Lower leg skin (tissue), 4 donors: Measurements from ENCODE around the gene PKD1. TPM values are rescaled to one million over a fixed set of nuclear protein-coding genes. Genes with fewer than 3 reads are reported as not detected.

ENCODE experiments used
- DNase-seq, 2 donors: peaks; one replicate each; pipeline ENCODE4 v3.0.0-alpha.2; 2019; ENCODE audit warnings: low spot score in 2 of 2
- H3K4me3 ChIP-seq: fragments of 200-600 bp; sonication (generic); 2 replicates; pipeline ENCODE4 v1.5.1; 2017; ENCODE audit warnings: mild to moderate bottlenecking, low read depth; ENCODE audit not compliant: poor library complexity, severe bottlenecking
- POLR2A ChIP-seq, 2 donors: fragments of 450-650 bp; IDR thresholded peaks; one replicate each; pipeline ENCODE4 v1.6.1; 2016 to 2017; ENCODE audit warnings: antibody characterized with exemption in 2 of 2, mild to moderate bottlenecking in 1 of 2, moderate library complexity in 1 of 2
- WGBS, 2 donors: methylation state at CpG; one replicate each; pipeline ENCODE4 v1.1.5; 2018; 5-methylcytosine and 5-hydroxymethylcytosine counted together
- intact Hi-C: fragments of 100-400 bp; cut with DNase I; formaldehyde crosslinking; loops from one replicate; pipeline ENCODE4 v1.15.0; 2023; ENCODE audit warnings: low total_unique reads
- total RNA-seq, 4 donors: library from RNA; depleted of rRNA; stranded (reverse); fragments of >200 nt; gene quantifications; one replicate each; pipeline ENCODE4 v1.1.0, GENCODE V29; 2016
- TF ChIP-seq, protein P1 (sequence below), 3 donors: fragments of 450-650 bp; IDR thresholded peaks; one replicate each; pipeline ENCODE4 v1.5.1; 2016; ENCODE audit warnings: antibody characterized with exemption in 3 of 3, mild to moderate bottlenecking in 3 of 3, moderate library complexity in 2 of 3

Gene PKD1
- total RNA-seq, 4 donors from 2014 or later = 125 to 266 (median 192) TPM

- H3K4me3 ChIP-seq = no peak overlapping the region
- TF ChIP-seq, protein P1, sequence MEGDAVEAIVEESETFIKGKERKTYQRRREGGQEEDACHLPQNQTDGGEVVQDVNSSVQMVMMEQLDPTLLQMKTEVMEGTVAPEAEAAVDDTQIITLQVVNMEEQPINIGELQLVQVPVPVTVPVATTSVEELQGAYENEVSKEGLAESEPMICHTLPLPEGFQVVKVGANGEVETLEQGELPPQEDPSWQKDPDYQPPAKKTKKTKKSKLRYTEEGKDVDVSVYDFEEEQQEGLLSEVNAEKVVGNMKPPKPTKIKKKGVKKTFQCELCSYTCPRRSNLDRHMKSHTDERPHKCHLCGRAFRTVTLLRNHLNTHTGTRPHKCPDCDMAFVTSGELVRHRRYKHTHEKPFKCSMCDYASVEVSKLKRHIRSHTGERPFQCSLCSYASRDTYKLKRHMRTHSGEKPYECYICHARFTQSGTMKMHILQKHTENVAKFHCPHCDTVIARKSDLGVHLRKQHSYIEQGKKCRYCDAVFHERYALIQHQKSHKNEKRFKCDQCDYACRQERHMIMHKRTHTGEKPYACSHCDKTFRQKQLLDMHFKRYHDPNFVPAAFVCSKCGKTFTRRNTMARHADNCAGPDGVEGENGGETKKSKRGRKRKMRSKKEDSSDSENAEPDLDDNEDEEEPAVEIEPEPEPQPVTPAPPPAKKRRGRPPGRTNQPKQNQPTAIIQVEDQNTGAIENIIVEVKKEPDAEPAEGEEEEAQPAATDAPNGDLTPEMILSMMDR (IDR thresholded peaks at IDR 0.05) = no peak
- no peak for TF ChIP-seq POLR2A (IDR thresholded peaks at IDR 0.05)
- WGBS, 2 donors = 48 to 68% methylated on average over 18 to 20 of the region's 20 CpGs
- DNase-seq = no peak
- intact Hi-C loops = loop anchor here (10.0 kb wide), 1 partner anchor 54 kb away; no protein-coding TSS in a partner anchor
Observed at GRCh38 chr16:2088759-2089358, 46.8 kb downstream of the PKD1 start.

- WGBS, 2 donors = 74 to 83% methylated on average over 28 to 36 of the region's 41 CpGs
- H3K4me3 ChIP-seq = no peak overlapping the region
- intact Hi-C loops = loop anchor here (10.0 kb wide), 1 partner anchor 53 kb away; no protein-coding TSS in a partner anchor
- no peak for DNase-seq
- TF ChIP-seq, protein P1 (IDR thresholded peaks at IDR 0.05) = no peak
- TF ChIP-seq POLR2A (IDR thresholded peaks at IDR 0.05) = no peak
Observed at GRCh38 chr16:2087748-2088631, 47.7 kb downstream of the PKD1 start.

DNA sequence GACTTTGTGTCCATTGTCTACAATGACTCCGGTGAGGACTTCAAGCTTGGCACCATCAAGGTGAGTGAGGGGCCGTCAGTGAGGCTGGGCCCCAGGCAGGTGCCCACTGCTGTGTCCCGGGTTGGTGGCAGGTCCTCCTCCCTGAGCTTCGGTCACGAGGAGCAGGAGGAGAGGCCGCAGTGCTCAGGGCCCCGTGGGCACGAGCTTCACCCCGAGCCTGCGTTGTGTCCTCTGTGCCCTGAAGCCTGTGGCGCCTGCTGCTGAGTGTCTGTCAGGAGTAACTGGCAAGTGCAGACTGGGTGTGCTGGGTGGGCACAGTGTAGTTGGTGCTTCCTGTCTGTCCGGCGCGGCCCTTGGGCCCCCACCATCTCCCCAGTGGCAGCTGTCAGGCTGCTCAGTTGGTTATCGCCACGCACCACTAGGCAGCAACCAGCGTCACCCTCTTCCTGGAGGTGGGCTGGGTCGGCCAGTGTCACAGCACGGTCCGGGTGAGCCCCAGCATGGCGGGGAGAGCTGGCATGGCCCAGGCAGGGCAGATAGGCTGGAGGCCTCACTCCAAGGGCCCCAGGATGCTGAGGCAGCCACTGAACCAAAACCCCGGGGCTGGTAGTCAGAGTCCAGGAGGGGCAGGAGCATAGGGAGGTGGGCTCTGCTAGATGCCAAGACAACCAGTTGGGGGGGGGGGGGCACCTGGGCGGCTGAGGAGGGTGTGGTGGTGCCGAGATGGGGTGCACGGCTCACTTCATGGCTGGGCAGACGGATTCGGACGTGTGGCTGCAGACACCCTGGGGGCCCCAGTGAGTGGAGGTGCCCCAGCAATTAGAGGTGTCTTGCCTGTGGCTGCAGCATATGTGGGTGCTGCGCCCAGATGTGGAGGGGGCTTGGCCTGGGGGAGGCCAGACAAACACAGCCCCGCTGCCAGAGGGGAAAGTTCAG is 48.6 kb downstream of the PKD1 start:
- no peak for DNase-seq
- 79 to 81% methylated on average over 18 to 29 of the region's 30 CpGs for WGBS, 2 donors
- no peak overlapping the region for H3K4me3 ChIP-seq
- TF ChIP-seq POLR2A (IDR thresholded peaks at IDR 0.05) = no peak
- TF ChIP-seq, protein P1 (IDR thresholded peaks at IDR 0.05) = no peak
- intact Hi-C loops = loop anchor here (10.0 kb wide), 1 partner anchor 52 kb away; no protein-coding TSS in a partner anchor

- no peak for TF ChIP-seq POLR2A (IDR thresholded peaks at IDR 0.05)
- TF ChIP-seq, protein P1 (IDR thresholded peaks at IDR 0.05) = no peak
- WGBS, 2 donors = 62 to 70% methylated on average over 23 to 27 of the region's 27 CpGs
- intact Hi-C loops = loop anchor here (10.0 kb wide), 1 partner anchor 51 kb away; no protein-coding TSS in a partner anchor
- no peak overlapping the region for H3K4me3 ChIP-seq
- DNase-seq = no peak
Observed at GRCh38 chr16:2086106-2086742, 49.5 kb downstream of the PKD1 start.

DNA sequence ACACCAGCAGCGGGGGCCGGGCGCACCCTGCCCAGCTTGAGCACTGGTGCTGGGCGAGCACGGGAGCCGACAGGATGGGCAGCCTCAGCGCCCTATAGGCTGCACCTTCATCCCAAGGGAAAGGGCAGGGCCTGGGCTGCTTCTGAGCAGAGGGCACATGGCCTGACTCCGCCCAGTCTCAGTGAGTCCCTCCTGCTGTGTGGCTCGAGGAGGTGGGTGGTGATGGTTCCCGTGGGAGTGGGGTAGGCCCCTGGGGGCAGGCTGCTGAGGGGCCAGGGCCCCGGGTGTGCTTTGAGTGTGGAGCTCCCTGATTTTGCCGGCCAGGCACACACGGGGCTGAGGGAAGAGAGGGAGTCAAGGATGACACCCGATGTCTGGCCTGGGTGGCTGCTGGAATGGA is 50.0 kb downstream of the PKD1 start:
- no peak overlapping the region for H3K4me3 ChIP-seq
- intact Hi-C loops = loop anchor here (10.0 kb wide), 1 partner anchor 51 kb away; no protein-coding TSS in a partner anchor
- 54 to 58% methylated on average over 13 to 14 of the region's 14 CpGs for WGBS, 2 donors
- no peak for DNase-seq
- no peak for TF ChIP-seq POLR2A (IDR thresholded peaks at IDR 0.05)
- TF ChIP-seq, protein P1 (IDR thresholded peaks at IDR 0.05) = no peak
